HL-60/S4 treated with phorbol 12-myristate 13-acetate at 8.2 ng/mL for 4 days and 3 days (cell line): Measurements from ENCODE around the gene SLC5A3.

Experiments
- in situ Hi-C: fragments of 300-500 bp; cut with MboI; formaldehyde crosslinking; loops from 2 replicates; pipeline ENCODE4 v1.15.0; 2022; ENCODE audit warnings: low sequenced_read_pairs

Gene SLC5A3

GRCh38 chr21:34065027-34065426 is 8.4 kb upstream of the SLC5A3 start:
- in situ Hi-C loops, result no loop called here

- in situ Hi-C loops, result no loop called here
Observed at GRCh38 chr21:34071683-34072082, 1.7 kb upstream of the SLC5A3 start.

- in situ Hi-C loops, result no loop called here
Observed at GRCh38 chr21:34072145-34073031, 990 bp upstream of the SLC5A3 start.

GRCh38 chr21:34073749-34074282 is 438 bp downstream of the SLC5A3 start:
- in situ Hi-C loops, result no loop called here

GRCh38 chr21:34074283-34075090 is 1.1 kb downstream of the SLC5A3 start:
- in situ Hi-C loops, result no loop called here

GRCh38 chr21:34075091-34075425 is 1.7 kb downstream of the SLC5A3 start:
- in situ Hi-C loops, result no loop called here

- in situ Hi-C loops, result no loop called here
Observed at GRCh38 chr21:34075760-34076660, 2.6 kb downstream of the SLC5A3 start.

- in situ Hi-C loops, result no loop called here
Observed at GRCh38 chr21:34076835-34077234, 3.5 kb downstream of the SLC5A3 start.

GRCh38 chr21:34077888-34078287 is 4.5 kb downstream of the SLC5A3 start:
- in situ Hi-C loops, result no loop called here

- in situ Hi-C loops, result no loop called here
Observed at GRCh38 chr21:34078915-34079314, 5.5 kb downstream of the SLC5A3 start.

- in situ Hi-C loops, result no loop called here
Observed at GRCh38 chr21:34080710-34081109, 7.3 kb downstream of the SLC5A3 start.

GRCh38 chr21:34082769-34083168 is 9.4 kb downstream of the SLC5A3 start:
- in situ Hi-C loops, result no loop called here

- in situ Hi-C loops, result no loop called here
Observed at GRCh38 chr21:34083357-34083756, 10.0 kb downstream of the SLC5A3 start.

GRCh38 chr21:34085129-34085528 is 11.8 kb downstream of the SLC5A3 start:
- in situ Hi-C loops, result no loop called here

- in situ Hi-C loops, result no loop called here
Observed at GRCh38 chr21:34086887-34087306, 13.5 kb downstream of the SLC5A3 start.

GRCh38 chr21:34088752-34089151 is 15.4 kb downstream of the SLC5A3 start:
- in situ Hi-C loops, result no loop called here

- in situ Hi-C loops, result no loop called here
Observed at GRCh38 chr21:34091032-34091431, 17.7 kb downstream of the SLC5A3 start.

GRCh38 chr21:34091607-34092006 is 18.2 kb downstream of the SLC5A3 start:
- in situ Hi-C loops, result no loop called here

GRCh38 chr21:34092262-34092921 is 19.0 kb downstream of the SLC5A3 start:
- in situ Hi-C loops, result no loop called here

GRCh38 chr21:34093083-34093482 is 19.7 kb downstream of the SLC5A3 start:
- in situ Hi-C loops, result no loop called here
